ENCODE data around the gene DPYSL3.

DPYSL3 gene

GRCh38 chr5:147458581-147458980 is 51.3 kb downstream of the DPYSL3 start:
- no peak for TF ChIP-seq CTCF (IDR thresholded peaks at IDR 0.05; ENCODE audit: borderline replicate concordance, control extremely low read depth, extremely low read depth, insufficient read depth, missing control alignments)
- in situ Hi-C loops (cut with MboI; ENCODE audit: low sequenced_read_pairs, unreplicated experiment): no loop called here
- DNase-seq (ENCODE audit: low spot score): no peak

- TF ChIP-seq CTCF (IDR thresholded peaks at IDR 0.05; ENCODE audit: borderline replicate concordance, control extremely low read depth, extremely low read depth, insufficient read depth, missing control alignments): no peak
- in situ Hi-C loops (cut with MboI; ENCODE audit: low sequenced_read_pairs, unreplicated experiment): no loop called here
- no peak for DNase-seq (ENCODE audit: low spot score)
These were observed 53.9 kb downstream of the DPYSL3 start for GRCh38 chr5:147455822-147456450.

GRCh38 chr5:147454996-147455677 is 54.7 kb downstream of the DPYSL3 start:
- in situ Hi-C loops (cut with MboI; ENCODE audit: low sequenced_read_pairs, unreplicated experiment): no loop called here
- DNase-seq (ENCODE audit: low spot score): peak; percentile 19
- no peak for TF ChIP-seq CTCF (IDR thresholded peaks at IDR 0.05; ENCODE audit: borderline replicate concordance, control extremely low read depth, extremely low read depth, insufficient read depth, missing control alignments)

DNA sequence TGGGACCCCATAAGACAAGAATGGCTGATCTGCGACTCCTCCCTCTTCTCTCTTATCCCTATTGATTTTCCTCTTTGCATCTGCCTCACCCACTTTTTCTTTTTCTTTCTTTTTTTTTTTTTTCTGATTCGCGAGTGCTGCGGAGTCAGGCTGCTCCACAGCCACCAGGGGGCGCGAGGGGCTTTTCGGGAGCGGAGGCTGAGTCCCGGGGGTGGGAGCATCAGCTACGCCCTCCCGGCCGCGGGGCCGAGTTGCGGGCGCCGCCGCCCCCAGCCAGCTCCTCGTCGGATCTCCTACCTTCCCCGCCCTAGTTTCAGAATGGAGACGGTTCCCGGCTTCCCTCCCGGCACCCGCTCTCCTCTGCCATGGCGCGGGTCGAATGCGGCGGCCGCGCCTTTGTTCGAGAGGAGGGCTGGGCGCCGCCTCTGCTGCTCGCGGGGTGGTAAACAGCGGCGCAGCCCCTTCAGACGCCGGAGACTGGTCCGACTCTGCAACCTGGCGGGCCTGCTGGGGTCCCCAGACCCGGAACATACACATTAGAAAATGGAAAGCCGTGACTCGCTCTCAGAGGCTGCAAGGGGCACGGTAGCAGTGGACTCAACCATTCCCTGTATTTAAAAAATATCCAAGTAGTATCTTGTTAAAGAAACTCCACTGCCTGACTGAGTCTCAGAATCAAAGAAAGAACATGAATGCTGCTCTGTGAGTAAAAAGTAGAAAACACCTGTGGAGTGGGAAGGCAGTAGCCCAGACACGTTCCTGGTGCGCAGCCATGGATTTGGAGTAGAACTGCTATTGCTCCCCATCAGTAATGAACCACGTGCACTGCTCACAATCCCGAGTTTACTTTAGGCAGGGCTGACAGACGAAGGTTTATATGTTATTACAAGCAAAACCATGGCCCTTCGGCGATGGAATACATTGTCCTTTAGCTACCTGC is 55.7 kb downstream of the DPYSL3 start:
- peak; percentile 88 for DNase-seq (ENCODE audit: low spot score)
- TF ChIP-seq CTCF (IDR thresholded peaks at IDR 0.05; ENCODE audit: borderline replicate concordance, control extremely low read depth, extremely low read depth, insufficient read depth, missing control alignments): peak; percentile 76
- in situ Hi-C loops (cut with MboI; ENCODE audit: low sequenced_read_pairs, unreplicated experiment): no loop called here

- in situ Hi-C loops (cut with MboI; ENCODE audit: low sequenced_read_pairs, unreplicated experiment): no loop called here
These were observed 57.6 kb downstream of the DPYSL3 start for GRCh38 chr5:147452165-147452811.

More at GRCh38 chr5:147452165-147452811, 57.6 kb downstream of the DPYSL3 start:
- DNase-seq (ENCODE audit: low spot score): no peak
- TF ChIP-seq CTCF (IDR thresholded peaks at IDR 0.05; ENCODE audit: borderline replicate concordance, control extremely low read depth, extremely low read depth, insufficient read depth, missing control alignments): no peak

Data from GM13976 (cell line).